ENCODE data around the gene OR10H5. TPM values are rescaled to one million over a fixed set of nuclear protein-coding genes. Genes with fewer than 3 reads are reported as not detected.
"Not testable (repeated sequence)": the region's sequence is repeated elsewhere in the genome, so short reads cannot be mapped to it uniquely, and the experiment has no call there.

OR10H5 gene
- total RNA-seq, 1 experiment from 2014 or later, result not detected

DNA sequence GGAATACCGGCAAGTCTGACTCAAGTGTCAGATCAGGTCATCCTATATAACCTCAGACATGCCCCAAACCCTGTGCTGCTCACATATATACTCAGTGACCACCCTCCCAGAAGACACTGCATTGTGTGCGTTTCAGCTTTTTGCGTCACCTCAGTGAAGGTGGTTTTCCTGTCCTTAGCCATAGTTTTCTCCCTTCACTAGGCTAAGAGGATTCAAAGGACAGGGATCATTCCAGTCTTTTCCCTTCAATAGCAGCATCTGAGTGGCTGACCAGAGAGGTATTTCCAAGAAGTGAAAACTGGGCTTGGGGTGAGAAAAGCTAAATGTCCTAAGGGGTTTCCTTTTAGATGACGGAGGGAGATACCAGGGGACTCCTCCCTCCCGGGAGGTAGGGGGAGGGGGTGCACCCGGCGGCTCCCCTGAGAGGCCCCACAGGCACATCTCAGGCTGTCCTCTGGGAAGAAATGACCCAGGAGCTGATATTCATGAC lies 40.7 kb downstream of the OR10H5 start (continued):
- TF ChIP-seq, protein P1, sequence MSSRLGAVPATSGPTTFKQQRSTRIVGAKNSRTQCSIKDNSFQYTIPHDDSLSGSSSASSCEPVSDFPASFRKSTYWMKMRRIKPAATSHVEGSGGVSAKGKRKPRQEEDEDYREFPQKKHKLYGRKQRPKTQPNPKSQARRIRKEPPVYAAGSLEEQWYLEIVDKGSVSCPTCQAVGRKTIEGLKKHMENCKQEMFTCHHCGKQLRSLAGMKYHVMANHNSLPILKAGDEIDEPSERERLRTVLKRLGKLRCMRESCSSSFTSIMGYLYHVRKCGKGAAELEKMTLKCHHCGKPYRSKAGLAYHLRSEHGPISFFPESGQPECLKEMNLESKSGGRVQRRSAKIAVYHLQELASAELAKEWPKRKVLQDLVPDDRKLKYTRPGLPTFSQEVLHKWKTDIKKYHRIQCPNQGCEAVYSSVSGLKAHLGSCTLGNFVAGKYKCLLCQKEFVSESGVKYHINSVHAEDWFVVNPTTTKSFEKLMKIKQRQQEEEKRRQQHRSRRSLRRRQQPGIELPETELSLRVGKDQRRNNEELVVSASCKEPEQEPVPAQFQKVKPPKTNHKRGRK (CRISPR knock-in tag; IDR thresholded peaks at IDR 0.05; ENCODE audit: borderline replicate concordance), result no peak
- no peak for TF ChIP-seq RELA (CRISPR knock-in tag; IDR thresholded peaks at IDR 0.05; ENCODE audit: borderline replicate concordance)

- H3K27me3 Mint-ChIP-seq (ENCODE audit: low read depth), result peaks cover 20% of the 10 kb centered on the region
- H3K27ac Mint-ChIP-seq; H3K4me1 Mint-ChIP-seq; ATAC-seq; CTCF ChIA-PET; DNase-seq (ENCODE audit: low spot score); H3K4me3 Mint-ChIP-seq: not testable (repeated sequence)
- H3K36me3 Mint-ChIP-seq, result peaks cover 27% of the 10 kb centered on the region
- H3K9me3 Mint-ChIP-seq, result peaks cover 47% of the 10 kb centered on the region
- POLR2A ChIA-PET, result interaction anchor here (0.5 kb wide), 1 partner anchor 15 kb away, joined by 8 read pairs; no protein-coding TSS in a partner anchor
These were observed 41.3 kb downstream of the OR10H5 start for GRCh38 chr19:15828611-15829305.

GRCh38 chr19:15829306-15829698 lies 41.8 kb downstream of the OR10H5 start:
- 0 out of 2 replicates have a peak, but pooled peaks cover 3% of the 10 kb centered on the region for H3K4me1 Mint-ChIP-seq
- TF ChIP-seq, protein P2, sequence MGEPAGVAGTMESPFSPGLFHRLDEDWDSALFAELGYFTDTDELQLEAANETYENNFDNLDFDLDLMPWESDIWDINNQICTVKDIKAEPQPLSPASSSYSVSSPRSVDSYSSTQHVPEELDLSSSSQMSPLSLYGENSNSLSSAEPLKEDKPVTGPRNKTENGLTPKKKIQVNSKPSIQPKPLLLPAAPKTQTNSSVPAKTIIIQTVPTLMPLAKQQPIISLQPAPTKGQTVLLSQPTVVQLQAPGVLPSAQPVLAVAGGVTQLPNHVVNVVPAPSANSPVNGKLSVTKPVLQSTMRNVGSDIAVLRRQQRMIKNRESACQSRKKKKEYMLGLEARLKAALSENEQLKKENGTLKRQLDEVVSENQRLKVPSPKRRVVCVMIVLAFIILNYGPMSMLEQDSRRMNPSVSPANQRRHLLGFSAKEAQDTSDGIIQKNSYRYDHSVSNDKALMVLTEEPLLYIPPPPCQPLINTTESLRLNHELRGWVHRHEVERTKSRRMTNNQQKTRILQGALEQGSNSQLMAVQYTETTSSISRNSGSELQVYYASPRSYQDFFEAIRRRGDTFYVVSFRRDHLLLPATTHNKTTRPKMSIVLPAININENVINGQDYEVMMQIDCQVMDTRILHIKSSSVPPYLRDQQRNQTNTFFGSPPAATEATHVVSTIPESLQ (CRISPR knock-in tag; IDR thresholded peaks at IDR 0.05), result no peak
- TF ChIP-seq, protein P3, sequence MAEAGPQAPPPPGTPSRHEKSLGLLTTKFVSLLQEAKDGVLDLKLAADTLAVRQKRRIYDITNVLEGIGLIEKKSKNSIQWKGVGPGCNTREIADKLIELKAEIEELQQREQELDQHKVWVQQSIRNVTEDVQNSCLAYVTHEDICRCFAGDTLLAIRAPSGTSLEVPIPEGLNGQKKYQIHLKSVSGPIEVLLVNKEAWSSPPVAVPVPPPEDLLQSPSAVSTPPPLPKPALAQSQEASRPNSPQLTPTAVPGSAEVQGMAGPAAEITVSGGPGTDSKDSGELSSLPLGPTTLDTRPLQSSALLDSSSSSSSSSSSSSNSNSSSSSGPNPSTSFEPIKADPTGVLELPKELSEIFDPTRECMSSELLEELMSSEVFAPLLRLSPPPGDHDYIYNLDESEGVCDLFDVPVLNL (CRISPR knock-in tag; IDR thresholded peaks at IDR 0.05; ENCODE audit: borderline replicate concordance, low read depth), result no peak
- TF ChIP-seq JAZF1 (CRISPR knock-in tag; IDR thresholded peaks at IDR 0.05) (no peak), TEAD1 (CRISPR knock-in tag; IDR thresholded peaks at IDR 0.05) (no peak), ZNF138 (CRISPR knock-in tag; conservative IDR thresholded peaks at IDR 0.05) (no peak), USF2 (CRISPR knock-in tag; IDR thresholded peaks at IDR 0.05) (no peak), FOXJ3 (CRISPR knock-in tag; IDR thresholded peaks at IDR 0.05; ENCODE audit: borderline replicate concordance) (no peak)
- no peak overlapping the region for H3K27ac Mint-ChIP-seq
- DNase-seq (ENCODE audit: low spot score) (no peak), ATAC-seq (no peak)
- ChIA-PET CTCF (no interaction called here), POLR2A (no interaction called here)
- no peak overlapping the region for H3K4me3 Mint-ChIP-seq
- peaks cover 20% of the 10 kb centered on the region for H3K27me3 Mint-ChIP-seq (ENCODE audit: low read depth)
- peaks cover 23% of the 10 kb centered on the region for H3K36me3 Mint-ChIP-seq
- peaks cover 41% of the 10 kb centered on the region for H3K9me3 Mint-ChIP-seq

DNA sequence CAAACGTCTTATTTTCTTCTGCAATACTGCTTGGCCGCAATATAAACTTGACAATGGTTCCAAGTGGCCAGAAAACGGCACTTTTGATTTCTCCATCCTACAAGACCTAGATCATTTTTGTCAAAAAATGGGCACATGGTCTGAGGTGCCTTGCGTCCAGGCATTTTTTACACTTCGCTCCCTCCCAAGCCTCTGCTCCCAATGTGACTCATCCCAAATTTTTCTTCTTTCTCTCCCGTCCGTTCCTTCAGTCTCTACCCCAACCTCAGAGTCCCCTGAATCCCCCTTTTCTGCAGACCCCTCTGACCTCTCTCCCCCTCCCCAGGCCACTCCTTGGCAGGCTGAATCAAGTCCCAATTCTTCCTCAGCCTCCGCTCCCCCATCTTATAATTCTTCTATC lies 42.3 kb downstream of the OR10H5 start:
- ATAC-seq, result no peak
- ChIA-PET POLR2A (no interaction called here), CTCF (no interaction called here)
- Mint-ChIP-seq H3K4me3 (no peak overlapping the region), H3K4me1 (0 out of 2 replicates have a peak, but pooled peaks cover 3% of the 10 kb centered on the region), H3K9me3 (peaks cover 37% of the 10 kb centered on the region), H3K36me3 (peaks cover 23% of the 10 kb centered on the region), H3K27me3 (ENCODE audit: low read depth) (peaks cover 18% of the 10 kb centered on the region), H3K27ac (no peak overlapping the region)
- no peak for DNase-seq (ENCODE audit: low spot score)
- TF ChIP-seq ZBTB21 (CRISPR knock-in tag; IDR thresholded peaks at IDR 0.05; ENCODE audit: borderline replicate concordance), result no peak
- TF ChIP-seq, protein P4, sequence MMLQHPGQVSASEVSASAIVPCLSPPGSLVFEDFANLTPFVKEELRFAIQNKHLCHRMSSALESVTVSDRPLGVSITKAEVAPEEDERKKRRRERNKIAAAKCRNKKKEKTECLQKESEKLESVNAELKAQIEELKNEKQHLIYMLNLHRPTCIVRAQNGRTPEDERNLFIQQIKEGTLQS (CRISPR knock-in tag; conservative IDR thresholded peaks at IDR 0.05), result no peak
- no peak for TF ChIP-seq ZNF396 (CRISPR knock-in tag; IDR thresholded peaks at IDR 0.05; ENCODE audit: borderline replicate concordance)
- no peak for TF ChIP-seq ATF1 (CRISPR knock-in tag; IDR thresholded peaks at IDR 0.05)
- no peak for TF ChIP-seq KAT7 (CRISPR knock-in tag; IDR thresholded peaks at IDR 0.05; ENCODE audit: borderline replicate concordance)
- no peak for TF ChIP-seq CREB1 (CRISPR knock-in tag; IDR thresholded peaks at IDR 0.05)
- TF ChIP-seq FOXK1 (CRISPR knock-in tag; IDR thresholded peaks at IDR 0.05), result no peak
- TF ChIP-seq, protein P5, sequence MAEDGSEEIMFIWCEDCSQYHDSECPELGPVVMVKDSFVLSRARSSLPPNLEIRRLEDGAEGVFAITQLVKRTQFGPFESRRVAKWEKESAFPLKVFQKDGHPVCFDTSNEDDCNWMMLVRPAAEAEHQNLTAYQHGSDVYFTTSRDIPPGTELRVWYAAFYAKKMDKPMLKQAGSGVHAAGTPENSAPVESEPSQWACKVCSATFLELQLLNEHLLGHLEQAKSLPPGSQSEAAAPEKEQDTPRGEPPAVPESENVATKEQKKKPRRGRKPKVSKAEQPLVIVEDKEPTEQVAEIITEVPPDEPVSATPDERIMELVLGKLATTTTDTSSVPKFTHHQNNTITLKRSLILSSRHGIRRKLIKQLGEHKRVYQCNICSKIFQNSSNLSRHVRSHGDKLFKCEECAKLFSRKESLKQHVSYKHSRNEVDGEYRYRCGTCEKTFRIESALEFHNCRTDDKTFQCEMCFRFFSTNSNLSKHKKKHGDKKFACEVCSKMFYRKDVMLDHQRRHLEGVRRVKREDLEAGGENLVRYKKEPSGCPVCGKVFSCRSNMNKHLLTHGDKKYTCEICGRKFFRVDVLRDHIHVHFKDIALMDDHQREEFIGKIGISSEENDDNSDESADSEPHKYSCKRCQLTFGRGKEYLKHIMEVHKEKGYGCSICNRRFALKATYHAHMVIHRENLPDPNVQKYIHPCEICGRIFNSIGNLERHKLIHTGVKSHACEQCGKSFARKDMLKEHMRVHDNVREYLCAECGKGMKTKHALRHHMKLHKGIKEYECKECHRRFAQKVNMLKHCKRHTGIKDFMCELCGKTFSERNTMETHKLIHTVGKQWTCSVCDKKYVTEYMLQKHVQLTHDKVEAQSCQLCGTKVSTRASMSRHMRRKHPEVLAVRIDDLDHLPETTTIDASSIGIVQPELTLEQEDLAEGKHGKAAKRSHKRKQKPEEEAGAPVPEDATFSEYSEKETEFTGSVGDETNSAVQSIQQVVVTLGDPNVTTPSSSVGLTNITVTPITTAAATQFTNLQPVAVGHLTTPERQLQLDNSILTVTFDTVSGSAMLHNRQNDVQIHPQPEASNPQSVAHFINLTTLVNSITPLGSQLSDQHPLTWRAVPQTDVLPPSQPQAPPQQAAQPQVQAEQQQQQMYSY (CRISPR knock-in tag; IDR thresholded peaks at IDR 0.05), result no peak
- TF ChIP-seq, protein P6, sequence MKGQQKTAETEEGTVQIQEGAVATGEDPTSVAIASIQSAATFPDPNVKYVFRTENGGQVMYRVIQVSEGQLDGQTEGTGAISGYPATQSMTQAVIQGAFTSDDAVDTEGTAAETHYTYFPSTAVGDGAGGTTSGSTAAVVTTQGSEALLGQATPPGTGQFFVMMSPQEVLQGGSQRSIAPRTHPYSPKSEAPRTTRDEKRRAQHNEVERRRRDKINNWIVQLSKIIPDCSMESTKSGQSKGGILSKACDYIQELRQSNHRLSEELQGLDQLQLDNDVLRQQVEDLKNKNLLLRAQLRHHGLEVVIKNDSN (CRISPR knock-in tag; IDR thresholded peaks at IDR 0.05), result no peak
- TF ChIP-seq GTF2I (CRISPR knock-in tag; conservative IDR thresholded peaks at IDR 0.05), result no peak
